HG02970 (cell line): ENCODE measurements around the gene GIGYF2.
"Not testable (repeated sequence)": the region's sequence is repeated elsewhere in the genome, so short reads cannot be mapped to it uniquely, and the experiment has no call there.

ENCODE experiments used
- ATAC-seq: cut with Tn5 transposase; IDR thresholded peaks from one replicate; pipeline ENCODE4 v1.9.1; 2021; ENCODE audit warnings: mild to moderate bottlenecking, moderate library complexity, moderate number of reproducible peaks; ENCODE audit not compliant: unreplicated experiment, low FRiP score

Gene GIGYF2

DNA sequence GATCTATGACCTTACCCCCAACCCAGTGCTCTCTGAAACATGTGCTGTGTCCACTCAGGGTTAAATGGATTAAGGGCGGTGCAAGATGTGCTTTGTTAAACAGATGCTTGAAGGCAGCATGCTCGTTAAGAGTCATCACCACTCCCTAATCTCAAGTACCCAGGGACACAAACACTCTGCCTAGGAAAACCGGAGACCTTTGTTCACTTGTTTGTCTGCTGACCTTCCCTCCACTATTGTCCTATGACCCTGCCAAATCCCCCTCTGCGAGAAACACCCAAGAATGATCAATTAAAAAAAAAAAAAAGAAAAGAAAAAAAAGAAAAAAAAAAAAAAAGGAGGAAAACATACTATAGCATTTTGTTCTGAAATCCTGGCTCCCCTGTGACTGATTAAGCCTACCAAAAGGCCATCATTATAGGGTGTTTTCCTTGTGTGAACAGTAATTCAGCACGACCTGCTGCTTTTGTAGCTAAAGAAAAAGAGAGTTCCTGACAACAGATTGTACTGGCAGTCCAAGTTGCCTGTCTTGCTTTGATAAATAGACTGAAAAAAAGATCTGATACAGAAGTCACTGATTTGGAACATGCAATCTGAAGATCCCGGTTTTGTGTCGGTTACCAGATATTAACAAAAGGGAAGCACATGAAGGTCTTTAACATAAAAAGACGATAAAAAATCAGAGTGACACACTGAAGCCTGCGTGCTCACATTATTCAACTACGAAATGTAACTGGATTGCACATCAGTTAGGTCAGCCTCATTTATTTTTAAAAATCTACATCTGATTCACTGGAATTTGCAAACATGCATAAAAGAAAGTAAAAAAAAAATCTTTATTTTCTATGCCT is 210.0 kb downstream of the GIGYF2 start:
- ATAC-seq: not testable (repeated sequence)

DNA sequence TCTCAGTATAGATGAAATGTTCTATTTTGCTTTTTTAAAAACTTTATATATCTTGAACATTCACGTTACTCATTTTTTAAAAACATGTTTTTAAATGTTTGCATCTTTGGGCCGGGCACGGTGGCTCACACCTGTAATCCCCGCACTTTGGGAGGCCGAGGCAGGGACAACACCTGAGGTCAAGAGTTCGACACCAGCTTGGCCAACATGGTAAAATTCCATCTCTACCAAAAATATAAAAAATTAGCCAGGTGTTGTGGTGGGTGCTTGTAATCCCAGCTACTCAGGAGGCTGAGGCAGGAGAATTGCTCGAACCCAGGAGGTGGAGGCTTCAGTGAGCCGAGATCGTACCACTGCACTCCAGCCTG is 210.6 kb downstream of the GIGYF2 start:
- not testable (repeated sequence) for ATAC-seq

DNA sequence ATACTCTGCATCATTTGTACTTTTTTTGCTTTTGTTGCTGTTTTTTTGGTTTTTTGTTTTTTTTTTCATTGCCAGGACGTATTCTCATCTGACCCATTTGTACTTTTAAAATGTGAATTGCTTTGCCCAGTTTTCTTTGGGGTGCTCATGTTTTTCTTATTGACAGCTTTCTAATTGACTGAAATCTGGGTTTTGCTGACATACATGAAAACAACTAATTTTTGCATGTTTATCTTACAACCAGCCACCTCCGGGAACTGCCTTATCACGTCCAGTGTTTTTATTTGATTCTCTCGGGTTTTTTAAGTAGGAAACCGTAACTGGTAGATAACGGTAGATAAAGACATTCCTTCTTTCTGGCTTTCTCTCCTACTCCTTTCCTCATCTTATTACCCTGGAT is 211.6 kb downstream of the GIGYF2 start:
- no peak for ATAC-seq
